Osteoblast (primary cell): ENCODE measurements around the gene GM2A. TPM values are rescaled to one million over a fixed set of nuclear protein-coding genes. Genes with fewer than 3 reads are reported as not detected.

Experiments used
- DNase-seq: peaks from one replicate; pipeline ENCODE4 v3.0.0; 2011; ENCODE audit warnings: low spot score, mixed read lengths; ENCODE audit not compliant: insufficient read length; ENCODE audit errors: missing footprints
- H2AFZ ChIP-seq: 2 replicates; pipeline ENCODE4 v1.6.0; 2011; ENCODE audit warnings: mild to moderate bottlenecking, low read length
- H3K27ac ChIP-seq: 2 replicates; pipeline ENCODE4 v1.5.1; 2011; ENCODE audit warnings: mild to moderate bottlenecking, low read depth, low read length, moderate library complexity
- H3K27me3 ChIP-seq: 2 replicates; pipeline ENCODE4 v1.6.0; 2012; ENCODE audit warnings: mild to moderate bottlenecking, control low read depth, inconsistent platforms, low read length, moderate library complexity; ENCODE audit not compliant: insufficient read depth
- H3K36me3 ChIP-seq: 2 replicates; pipeline ENCODE4 v1.5.1; 2011; ENCODE audit warnings: mild to moderate bottlenecking, low read length, control low read depth, moderate library complexity; ENCODE audit not compliant: insufficient read depth
- H3K4me1 ChIP-seq: 2 replicates; pipeline ENCODE4 v1.5.1; 2011; ENCODE audit warnings: mild to moderate bottlenecking, low read length, control low read depth, moderate library complexity; ENCODE audit not compliant: insufficient read depth
- H3K4me2 ChIP-seq: 2 replicates; pipeline ENCODE4 v1.6.0; 2011; ENCODE audit warnings: mild to moderate bottlenecking, low read length; ENCODE audit not compliant: insufficient read depth
- H3K4me3 ChIP-seq: fragments of 200-600 bp; sonication (generic); 3 replicates; pipeline ENCODE4 v1.5.1; 2012; ENCODE audit warnings: mild to moderate bottlenecking, low read length, inconsistent platforms; ENCODE audit not compliant: insufficient read depth
- H3K79me2 ChIP-seq: 2 replicates; pipeline ENCODE4 v1.6.0; 2012; ENCODE audit warnings: mild to moderate bottlenecking, low read length, control low read depth, inconsistent platforms; ENCODE audit not compliant: insufficient read depth
- H3K9me3 ChIP-seq: 2 replicates; pipeline ENCODE4 v1.5.1; 2011; ENCODE audit warnings: low read depth, low read length, control low read depth
- H4K20me1 ChIP-seq: 2 replicates; pipeline ENCODE4 v1.6.0; 2012; ENCODE audit warnings: mild to moderate bottlenecking, low read length, control low read depth; ENCODE audit not compliant: insufficient read depth
- total RNA-seq: library from RNA; depleted of rRNA; stranded (reverse); fragments of >200 nt; gene quantifications from 2 replicates; pipeline ENCODE4 v1.2.3, GENCODE V29; 2012
- TF ChIP-seq, protein P1 (sequence below): IDR thresholded peaks from 2 replicates; pipeline ENCODE4 v1.5.1; 2011; ENCODE audit warnings: mild to moderate bottlenecking, low read depth, low read length, moderate library complexity; ENCODE audit errors: extremely low read depth

The GM2A gene
- total RNA-seq, 1 donor: 35.5 TPM

DNA sequence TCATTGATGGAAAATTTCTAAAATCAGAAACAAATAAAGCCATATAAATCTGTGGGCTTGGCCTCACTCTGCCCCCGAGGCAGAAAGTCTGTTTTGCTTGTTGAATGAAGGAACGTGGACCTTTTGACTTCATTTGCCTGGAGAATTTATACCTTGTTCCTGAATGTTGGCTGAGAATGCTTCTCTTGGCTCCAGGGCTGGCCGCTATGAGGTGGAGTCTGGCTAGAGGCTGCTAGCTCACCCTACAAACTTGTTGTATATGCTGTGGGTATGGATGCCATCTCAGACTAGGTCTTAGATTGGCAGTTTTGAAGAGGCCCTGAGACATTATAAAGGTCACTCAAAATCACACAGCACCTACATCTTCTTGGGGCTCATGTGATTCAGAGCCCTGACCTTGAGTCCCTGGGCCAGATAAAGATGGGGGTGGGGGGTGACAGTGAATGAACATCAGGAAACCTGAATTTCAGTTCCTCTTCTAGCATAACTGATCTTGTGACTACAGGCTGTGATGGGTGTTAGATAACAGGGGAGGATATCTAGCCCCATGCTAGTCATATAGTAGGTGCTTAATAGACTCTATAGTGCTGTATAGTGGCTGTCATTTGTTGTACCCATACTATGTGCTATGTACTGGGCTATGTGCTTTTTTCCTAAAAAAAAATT is 2.8 kb downstream of the GM2A start:
- Histone ChIP-seq H3K4me1 (peaks cover 15% of the 10 kb centered on the region), H3K79me2 (peaks cover 49% of the 10 kb centered on the region)

GRCh38 chr5:151257731-151258181 is 4.8 kb downstream of the GM2A start:
- H3K79me2 ChIP-seq: peaks cover 49% of the 10 kb centered on the region
- TF ChIP-seq, protein P1, sequence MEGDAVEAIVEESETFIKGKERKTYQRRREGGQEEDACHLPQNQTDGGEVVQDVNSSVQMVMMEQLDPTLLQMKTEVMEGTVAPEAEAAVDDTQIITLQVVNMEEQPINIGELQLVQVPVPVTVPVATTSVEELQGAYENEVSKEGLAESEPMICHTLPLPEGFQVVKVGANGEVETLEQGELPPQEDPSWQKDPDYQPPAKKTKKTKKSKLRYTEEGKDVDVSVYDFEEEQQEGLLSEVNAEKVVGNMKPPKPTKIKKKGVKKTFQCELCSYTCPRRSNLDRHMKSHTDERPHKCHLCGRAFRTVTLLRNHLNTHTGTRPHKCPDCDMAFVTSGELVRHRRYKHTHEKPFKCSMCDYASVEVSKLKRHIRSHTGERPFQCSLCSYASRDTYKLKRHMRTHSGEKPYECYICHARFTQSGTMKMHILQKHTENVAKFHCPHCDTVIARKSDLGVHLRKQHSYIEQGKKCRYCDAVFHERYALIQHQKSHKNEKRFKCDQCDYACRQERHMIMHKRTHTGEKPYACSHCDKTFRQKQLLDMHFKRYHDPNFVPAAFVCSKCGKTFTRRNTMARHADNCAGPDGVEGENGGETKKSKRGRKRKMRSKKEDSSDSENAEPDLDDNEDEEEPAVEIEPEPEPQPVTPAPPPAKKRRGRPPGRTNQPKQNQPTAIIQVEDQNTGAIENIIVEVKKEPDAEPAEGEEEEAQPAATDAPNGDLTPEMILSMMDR: no peak
- no peak overlapping the region for H3K27ac ChIP-seq
- no peaks in the 10 kb centered on the region for H3K27me3 ChIP-seq
- no peak overlapping the region for H3K4me3 ChIP-seq
- no peak for DNase-seq
- H2AFZ ChIP-seq: no peak overlapping the region
- no peak overlapping the region for H3K4me2 ChIP-seq
- peaks cover 10% of the 10 kb centered on the region for H3K4me1 ChIP-seq
- H3K9me3 ChIP-seq: no peaks in the 10 kb centered on the region
- H3K36me3 ChIP-seq: no peaks in the 10 kb centered on the region
- H4K20me1 ChIP-seq: no peaks in the 10 kb centered on the region

More for the DNA sequence above, 2.8 kb downstream of the GM2A start:
- H2AFZ ChIP-seq: no peak overlapping the region
- H3K27ac ChIP-seq: no peak overlapping the region
- no peaks in the 10 kb centered on the region for H3K36me3 ChIP-seq
- H4K20me1 ChIP-seq: no peaks in the 10 kb centered on the region
- H3K4me2 ChIP-seq: no peak overlapping the region
- DNase-seq: no peak
- TF ChIP-seq, protein P1: no peak
- H3K4me3 ChIP-seq: no peak overlapping the region
- no peaks in the 10 kb centered on the region for H3K27me3 ChIP-seq
- no peaks in the 10 kb centered on the region for H3K9me3 ChIP-seq

DNA sequence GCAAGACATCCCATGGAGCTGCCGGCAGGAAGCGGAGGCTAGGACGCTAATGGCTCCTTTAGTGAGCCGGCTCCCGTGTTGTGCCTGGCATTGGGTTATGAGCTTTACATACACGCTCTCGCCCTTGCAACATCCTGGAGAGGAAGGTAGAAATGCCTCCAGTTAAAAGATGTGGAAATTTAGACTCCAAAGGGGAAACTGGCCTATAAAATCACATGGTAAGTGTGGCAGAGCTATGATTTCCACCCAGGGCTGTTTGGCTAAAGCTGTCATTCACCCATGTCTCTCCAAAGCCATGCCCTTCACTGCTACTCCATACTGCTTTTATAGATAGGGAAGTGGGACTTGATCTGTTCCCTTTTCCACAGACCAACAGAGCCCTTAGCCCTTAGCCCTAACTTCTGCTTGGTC is 5.2 kb downstream of the GM2A start:
- H3K79me2 ChIP-seq: peaks cover 49% of the 10 kb centered on the region
- TF ChIP-seq, protein P1: no peak
- no peaks in the 10 kb centered on the region for H3K36me3 ChIP-seq
- H3K4me1 ChIP-seq: peaks cover 10% of the 10 kb centered on the region
- no peak overlapping the region for H3K4me3 ChIP-seq
- DNase-seq: no peak
- no peak overlapping the region for H3K27ac ChIP-seq
- no peaks in the 10 kb centered on the region for H3K27me3 ChIP-seq
- no peak overlapping the region for H2AFZ ChIP-seq
- H3K9me3 ChIP-seq: no peaks in the 10 kb centered on the region
- no peaks in the 10 kb centered on the region for H4K20me1 ChIP-seq
- H3K4me2 ChIP-seq: no peak overlapping the region

GRCh38 chr5:151258816-151259215 is 5.8 kb downstream of the GM2A start:
- Histone ChIP-seq H3K4me2 (no peak overlapping the region), H3K9me3 (no peaks in the 10 kb centered on the region), H4K20me1 (no peaks in the 10 kb centered on the region), H3K27me3 (no peaks in the 10 kb centered on the region), H3K27ac (no peak overlapping the region), H2AFZ (no peak overlapping the region), H3K36me3 (no peaks in the 10 kb centered on the region), H3K4me3 (no peak overlapping the region), H3K4me1 (peaks cover 7% of the 10 kb centered on the region), H3K79me2 (peaks cover 44% of the 10 kb centered on the region)
- TF ChIP-seq, protein P1: no peak
- no peak for DNase-seq
